ENCODE measurements around the gene CXCR6. TPM values are rescaled to one million over a fixed set of nuclear protein-coding genes. Genes with fewer than 3 reads are reported as not detected.

The CXCR6 gene
- total and polyA plus RNA-seq, 9 donors: 0.20 to 3.5 (median 0.55) TPM

DNA sequence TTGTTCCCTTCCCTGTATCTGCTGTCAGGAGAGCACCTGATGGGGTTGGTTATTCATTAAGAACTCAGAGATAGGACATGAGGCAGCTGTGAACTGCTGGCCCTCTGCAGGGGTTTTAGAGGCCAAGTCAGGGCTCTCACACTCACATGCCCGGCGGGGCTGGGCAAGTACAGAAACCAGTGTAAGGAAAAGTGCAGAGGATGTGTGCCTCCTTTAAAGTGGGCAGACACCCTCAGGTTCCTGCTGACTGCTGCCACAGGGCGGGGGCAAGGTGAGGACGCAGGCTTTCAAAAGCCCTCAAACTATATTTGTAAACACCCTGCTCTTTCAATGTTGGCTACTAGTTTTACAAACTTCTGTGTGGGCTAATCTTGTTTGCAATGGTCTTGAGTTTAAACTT lies 22.4 kb downstream of the CXCR6 start:
- Histone ChIP-seq H3K4me1 (ENCODE audit: insufficient read depth) (no peaks in the 10 kb centered on the region), H3K36me3 (no peaks in the 10 kb centered on the region), H3K27me3 (no peaks in the 10 kb centered on the region), H3K9me3 (no peaks in the 10 kb centered on the region), H3K27ac (no peak overlapping the region), H3K4me3 (no peak overlapping the region)
- no peak for DNase-seq
- TF ChIP-seq, protein P1, sequence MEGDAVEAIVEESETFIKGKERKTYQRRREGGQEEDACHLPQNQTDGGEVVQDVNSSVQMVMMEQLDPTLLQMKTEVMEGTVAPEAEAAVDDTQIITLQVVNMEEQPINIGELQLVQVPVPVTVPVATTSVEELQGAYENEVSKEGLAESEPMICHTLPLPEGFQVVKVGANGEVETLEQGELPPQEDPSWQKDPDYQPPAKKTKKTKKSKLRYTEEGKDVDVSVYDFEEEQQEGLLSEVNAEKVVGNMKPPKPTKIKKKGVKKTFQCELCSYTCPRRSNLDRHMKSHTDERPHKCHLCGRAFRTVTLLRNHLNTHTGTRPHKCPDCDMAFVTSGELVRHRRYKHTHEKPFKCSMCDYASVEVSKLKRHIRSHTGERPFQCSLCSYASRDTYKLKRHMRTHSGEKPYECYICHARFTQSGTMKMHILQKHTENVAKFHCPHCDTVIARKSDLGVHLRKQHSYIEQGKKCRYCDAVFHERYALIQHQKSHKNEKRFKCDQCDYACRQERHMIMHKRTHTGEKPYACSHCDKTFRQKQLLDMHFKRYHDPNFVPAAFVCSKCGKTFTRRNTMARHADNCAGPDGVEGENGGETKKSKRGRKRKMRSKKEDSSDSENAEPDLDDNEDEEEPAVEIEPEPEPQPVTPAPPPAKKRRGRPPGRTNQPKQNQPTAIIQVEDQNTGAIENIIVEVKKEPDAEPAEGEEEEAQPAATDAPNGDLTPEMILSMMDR (IDR thresholded peaks at IDR 0.05): no peak
- 86 to 89% (median 87%) methylated on average over 4 of the region's 4 CpGs for WGBS, 3 donors
- intact Hi-C loops (cut with DNase I): no loop called here

DNA sequence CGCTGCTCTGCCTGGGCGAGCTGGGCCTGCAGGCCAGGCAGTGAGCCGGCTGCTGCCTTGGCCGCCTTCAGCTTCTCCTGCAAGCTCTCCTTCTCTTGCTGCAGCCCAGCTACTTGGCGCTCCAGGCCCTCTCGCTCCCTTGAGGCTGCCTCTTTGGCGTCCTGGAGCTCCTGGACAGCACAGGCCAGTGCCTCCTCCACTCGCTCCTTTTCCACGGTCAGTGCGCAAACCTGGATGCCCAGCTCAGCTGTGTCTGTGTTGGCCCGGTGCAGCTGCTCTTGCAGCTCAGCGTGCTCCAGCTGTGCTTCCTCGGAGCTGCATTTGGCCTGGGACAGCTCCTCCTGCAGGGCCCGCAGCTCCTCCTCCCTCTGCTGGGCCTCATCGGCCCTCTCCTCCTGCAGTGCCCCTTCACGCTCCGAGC lies 23.1 kb downstream of the CXCR6 start:
- Histone ChIP-seq H3K9me3 (no peaks in the 10 kb centered on the region), H3K27ac (no peak overlapping the region), H3K4me3 (no peak overlapping the region), H3K36me3 (no peaks in the 10 kb centered on the region), H3K4me1 (ENCODE audit: insufficient read depth) (no peaks in the 10 kb centered on the region), H3K27me3 (no peaks in the 10 kb centered on the region)
- TF ChIP-seq EP300 (IDR thresholded peaks at IDR 0.05) (no peak), POLR2A (IDR thresholded peaks at IDR 0.05) (no peak)
- TF ChIP-seq, protein P1 (IDR thresholded peaks at IDR 0.05): no peak
- WGBS, 3 donors: 74 to 76% (median 75%) methylated on average over 17 of the region's 17 CpGs
- intact Hi-C loops (cut with DNase I): no loop called here
- DNase-seq: no peak

DNA sequence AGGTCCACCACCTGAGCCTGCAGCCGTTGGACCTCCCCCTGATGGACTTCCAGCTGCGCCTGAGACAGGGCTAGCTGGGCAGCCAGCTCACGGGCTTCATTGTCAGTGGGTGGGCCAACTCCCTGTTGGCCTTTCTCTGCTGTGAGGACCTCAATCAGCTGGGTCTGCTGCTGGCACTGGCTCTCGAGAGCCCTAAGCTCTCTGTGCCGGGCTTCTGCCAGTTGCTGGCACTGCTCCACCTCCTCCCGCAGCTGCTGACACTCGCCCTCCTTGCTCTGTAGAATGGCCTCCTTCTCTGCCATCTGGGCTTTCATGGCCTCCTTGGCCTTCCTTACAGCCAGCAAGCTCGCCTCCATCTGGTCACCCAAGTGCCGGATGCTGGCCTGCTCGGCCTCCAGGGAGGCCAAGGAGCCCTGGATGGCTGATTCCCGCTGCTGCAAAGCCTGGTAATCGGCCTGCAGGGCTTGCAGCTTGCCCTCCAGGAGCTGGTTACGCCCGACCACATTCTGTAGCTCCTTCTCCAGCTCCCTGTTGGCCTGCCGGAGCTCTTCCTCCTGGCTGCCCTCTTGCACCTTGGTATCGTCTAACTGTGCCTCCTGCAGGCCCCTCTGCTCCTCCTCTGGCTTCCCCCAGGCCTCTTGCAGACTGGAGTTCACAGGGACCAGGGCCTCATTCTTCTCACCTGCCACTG lies 23.8 kb downstream of the CXCR6 start:
- DNase-seq: no peak
- H3K27me3 ChIP-seq: no peaks in the 10 kb centered on the region
- H3K9me3 ChIP-seq: no peaks in the 10 kb centered on the region
- H3K4me1 ChIP-seq (ENCODE audit: insufficient read depth): no peaks in the 10 kb centered on the region
- no peak overlapping the region for H3K4me3 ChIP-seq
- H3K27ac ChIP-seq: no peak overlapping the region
- intact Hi-C loops (cut with DNase I): no loop called here
- H3K36me3 ChIP-seq: no peaks in the 10 kb centered on the region
- TF ChIP-seq POLR2A (IDR thresholded peaks at IDR 0.05) (no peak), EP300 (IDR thresholded peaks at IDR 0.05) (no peak)
- TF ChIP-seq, protein P1 (IDR thresholded peaks at IDR 0.05): no peak
- 76 to 86% (median 83%) methylated on average over 16 of the region's 16 CpGs for WGBS, 3 donors

DNA sequence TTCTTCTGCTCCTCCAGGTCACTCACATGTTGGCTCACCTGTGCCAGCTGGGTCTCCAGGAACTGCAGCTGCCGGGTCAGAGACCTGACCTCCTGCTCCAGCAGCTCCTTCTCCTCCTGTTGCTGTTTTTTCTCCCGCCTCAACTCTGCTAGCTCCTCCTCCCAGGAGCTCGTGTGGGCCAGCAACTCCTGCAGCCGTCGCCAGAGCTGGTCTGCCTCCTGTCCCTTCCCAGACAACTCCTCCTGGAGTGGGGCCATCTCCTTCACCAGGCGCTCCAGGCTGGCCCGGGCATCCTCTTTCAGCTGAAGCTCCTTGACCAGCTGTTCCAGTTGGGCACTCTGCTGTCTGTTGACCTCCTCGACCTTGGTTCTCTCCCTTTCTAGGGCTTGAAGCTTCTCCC lies 24.5 kb downstream of the CXCR6 start:
- DNase-seq: no peak
- Histone ChIP-seq H3K4me1 (ENCODE audit: insufficient read depth) (no peaks in the 10 kb centered on the region), H3K36me3 (no peaks in the 10 kb centered on the region), H3K27me3 (no peaks in the 10 kb centered on the region), H3K9me3 (no peaks in the 10 kb centered on the region), H3K27ac (no peak overlapping the region), H3K4me3 (no peak overlapping the region)
- TF ChIP-seq, protein P1 (IDR thresholded peaks at IDR 0.05): no peak
- TF ChIP-seq POLR2A (IDR thresholded peaks at IDR 0.05): no peak
- no peak for TF ChIP-seq EP300 (IDR thresholded peaks at IDR 0.05)
- intact Hi-C loops (cut with DNase I): no loop called here
- 59 to 71% (median 62%) methylated on average over 8 of the region's 8 CpGs for WGBS, 3 donors
